WTC11 (cell line): ENCODE results near the gene GON7.

ENCODE experiments used
- CREM ChIP-seq: sonication (generic); formaldehyde crosslinking; IDR thresholded peaks from 2 replicates; pipeline ENCODE4 v1.8.1; 2022; ENCODE audit warnings: mild to moderate bottlenecking, missing genetic modification reagents, moderate library complexity
- GABPB1 ChIP-seq: sonication (generic); formaldehyde crosslinking; IDR thresholded peaks from 2 replicates; pipeline ENCODE4 v1.8.1; 2023; ENCODE audit warnings: mild to moderate bottlenecking, missing genetic modification reagents
- NR2C2 ChIP-seq: sonication (generic); formaldehyde crosslinking; IDR thresholded peaks from 2 replicates; pipeline ENCODE4 v1.8.0; 2022; ENCODE audit warnings: mild to moderate bottlenecking, missing genetic modification reagents
- SP1 ChIP-seq: sonication (generic); formaldehyde crosslinking; conservative IDR thresholded peaks from 2 replicates; pipeline ENCODE4 v1.8.1; 2022; ENCODE audit warnings: missing genetic modification reagents
- ZNF232 ChIP-seq: sonication (generic); formaldehyde crosslinking; IDR thresholded peaks from 2 replicates; pipeline ENCODE4 v1.8.0; 2022; ENCODE audit warnings: mild to moderate bottlenecking, missing genetic modification reagents
- ZNF317 ChIP-seq: sonication (generic); formaldehyde crosslinking; IDR thresholded peaks from 2 replicates; pipeline ENCODE4 v1.8.1; 2023; ENCODE audit warnings: low read depth, mild to moderate bottlenecking, moderate library complexity, missing genetic modification reagents, borderline replicate concordance
- TF ChIP-seq, protein P1 (sequence below): fragments of 200-600 bp; IDR thresholded peaks from 2 replicates; pipeline ENCODE4 v1.8.0; 2022; ENCODE audit warnings: antibody characterized with exemption
- TF ChIP-seq, protein P2 (sequence below): sonication (generic); formaldehyde crosslinking; IDR thresholded peaks from 2 replicates; pipeline ENCODE4 v1.8.1; 2022; ENCODE audit warnings: mild to moderate bottlenecking, moderate library complexity, missing genetic modification reagents
- TF ChIP-seq, protein P3 (sequence below): sonication (generic); formaldehyde crosslinking; IDR thresholded peaks from 2 replicates; pipeline ENCODE4 v1.8.1; 2022; ENCODE audit warnings: missing genetic modification reagents, borderline replicate concordance

- TF ChIP-seq, protein P1, sequence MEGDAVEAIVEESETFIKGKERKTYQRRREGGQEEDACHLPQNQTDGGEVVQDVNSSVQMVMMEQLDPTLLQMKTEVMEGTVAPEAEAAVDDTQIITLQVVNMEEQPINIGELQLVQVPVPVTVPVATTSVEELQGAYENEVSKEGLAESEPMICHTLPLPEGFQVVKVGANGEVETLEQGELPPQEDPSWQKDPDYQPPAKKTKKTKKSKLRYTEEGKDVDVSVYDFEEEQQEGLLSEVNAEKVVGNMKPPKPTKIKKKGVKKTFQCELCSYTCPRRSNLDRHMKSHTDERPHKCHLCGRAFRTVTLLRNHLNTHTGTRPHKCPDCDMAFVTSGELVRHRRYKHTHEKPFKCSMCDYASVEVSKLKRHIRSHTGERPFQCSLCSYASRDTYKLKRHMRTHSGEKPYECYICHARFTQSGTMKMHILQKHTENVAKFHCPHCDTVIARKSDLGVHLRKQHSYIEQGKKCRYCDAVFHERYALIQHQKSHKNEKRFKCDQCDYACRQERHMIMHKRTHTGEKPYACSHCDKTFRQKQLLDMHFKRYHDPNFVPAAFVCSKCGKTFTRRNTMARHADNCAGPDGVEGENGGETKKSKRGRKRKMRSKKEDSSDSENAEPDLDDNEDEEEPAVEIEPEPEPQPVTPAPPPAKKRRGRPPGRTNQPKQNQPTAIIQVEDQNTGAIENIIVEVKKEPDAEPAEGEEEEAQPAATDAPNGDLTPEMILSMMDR, result no peak
- no peak for TF ChIP-seq GABPB1 (CRISPR knock-in tag)
- TF ChIP-seq, protein P2, sequence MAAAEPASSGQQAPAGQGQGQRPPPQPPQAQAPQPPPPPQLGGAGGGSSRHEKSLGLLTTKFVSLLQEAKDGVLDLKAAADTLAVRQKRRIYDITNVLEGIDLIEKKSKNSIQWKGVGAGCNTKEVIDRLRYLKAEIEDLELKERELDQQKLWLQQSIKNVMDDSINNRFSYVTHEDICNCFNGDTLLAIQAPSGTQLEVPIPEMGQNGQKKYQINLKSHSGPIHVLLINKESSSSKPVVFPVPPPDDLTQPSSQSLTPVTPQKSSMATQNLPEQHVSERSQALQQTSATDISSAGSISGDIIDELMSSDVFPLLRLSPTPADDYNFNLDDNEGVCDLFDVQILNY (CRISPR knock-in tag), result no peak
- no peak for TF ChIP-seq SP1 (CRISPR knock-in tag)
- TF ChIP-seq ZNF232, result no peak
- no peak for TF ChIP-seq NR2C2 (CRISPR knock-in tag)
- no peak for TF ChIP-seq ZNF317 (CRISPR knock-in tag)
- TF ChIP-seq, protein P3, sequence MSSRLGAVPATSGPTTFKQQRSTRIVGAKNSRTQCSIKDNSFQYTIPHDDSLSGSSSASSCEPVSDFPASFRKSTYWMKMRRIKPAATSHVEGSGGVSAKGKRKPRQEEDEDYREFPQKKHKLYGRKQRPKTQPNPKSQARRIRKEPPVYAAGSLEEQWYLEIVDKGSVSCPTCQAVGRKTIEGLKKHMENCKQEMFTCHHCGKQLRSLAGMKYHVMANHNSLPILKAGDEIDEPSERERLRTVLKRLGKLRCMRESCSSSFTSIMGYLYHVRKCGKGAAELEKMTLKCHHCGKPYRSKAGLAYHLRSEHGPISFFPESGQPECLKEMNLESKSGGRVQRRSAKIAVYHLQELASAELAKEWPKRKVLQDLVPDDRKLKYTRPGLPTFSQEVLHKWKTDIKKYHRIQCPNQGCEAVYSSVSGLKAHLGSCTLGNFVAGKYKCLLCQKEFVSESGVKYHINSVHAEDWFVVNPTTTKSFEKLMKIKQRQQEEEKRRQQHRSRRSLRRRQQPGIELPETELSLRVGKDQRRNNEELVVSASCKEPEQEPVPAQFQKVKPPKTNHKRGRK (CRISPR knock-in tag), result no peak
- no peak for TF ChIP-seq CREM (CRISPR knock-in tag)
Observed at GRCh38 chr14:93156693-93157369, 50.0 kb downstream of the GON7 start.
